RPMI8226 (cell line): ENCODE measurements around the gene PAIP1.
A peak's percentile ranks its signal among the peaks of the same experiment; 100 is the strongest.
"Not testable (repeated sequence)": the region's sequence is repeated elsewhere in the genome, so short reads cannot be mapped to it uniquely, and the experiment has no call there.

Source experiments
- DNase-seq: peaks from one replicate; pipeline ENCODE4 v3.0.0-alpha.2; 2015

The PAIP1 gene

DNA sequence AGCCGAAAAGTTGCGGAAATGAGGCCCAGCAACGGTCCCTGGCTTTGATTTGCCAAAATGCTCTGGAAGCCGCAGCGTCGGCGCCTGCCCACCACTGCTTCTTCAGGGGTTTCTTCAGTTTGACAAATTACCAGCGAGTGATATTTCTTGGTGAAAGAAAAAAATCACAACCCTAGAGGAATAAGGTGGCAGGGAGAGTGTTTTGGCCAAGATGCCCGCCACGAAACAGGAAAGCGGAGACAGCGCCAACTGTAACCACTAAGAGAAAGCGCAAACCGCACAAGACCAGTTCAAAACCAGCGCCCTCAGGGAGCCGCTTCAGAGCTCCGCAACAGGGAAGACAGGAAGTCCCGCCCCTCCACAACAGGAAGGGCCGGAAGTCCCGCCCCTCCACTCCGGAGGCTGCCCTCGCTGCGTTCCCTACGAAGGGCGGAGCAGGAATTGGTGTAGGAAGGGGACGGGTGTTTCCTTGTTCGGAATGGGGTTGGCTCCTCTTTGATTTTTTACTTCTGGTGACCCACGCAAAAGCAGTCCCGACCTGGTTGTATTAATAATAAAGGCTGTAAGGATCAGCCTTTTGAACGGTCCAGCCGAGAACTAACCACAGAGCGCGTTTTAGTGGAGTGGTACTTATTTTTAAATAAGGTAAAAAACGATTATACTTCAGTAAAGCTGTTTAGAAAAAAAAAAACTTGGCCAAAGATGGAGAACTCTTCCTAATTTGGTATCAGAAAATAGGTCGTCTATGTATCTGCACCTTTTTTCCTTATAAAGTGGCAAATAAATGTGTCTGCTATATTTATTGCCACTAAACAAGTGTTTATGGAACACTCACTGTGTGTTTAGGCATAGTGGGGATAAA, 41.8 kb downstream of the PAIP1 start, which contains the start of gene C5orf34:
Gene C5orf34 (minus strand): TSS at position 333 of the 862 bp plus-strand sequence. CDS start 5,809 bp downstream, outside the sequence.
- peak; percentile 99 for DNase-seq

GRCh38 chr5:43514471-43514815, 42.4 kb downstream of the PAIP1 start:
- no peak for DNase-seq

DNA sequence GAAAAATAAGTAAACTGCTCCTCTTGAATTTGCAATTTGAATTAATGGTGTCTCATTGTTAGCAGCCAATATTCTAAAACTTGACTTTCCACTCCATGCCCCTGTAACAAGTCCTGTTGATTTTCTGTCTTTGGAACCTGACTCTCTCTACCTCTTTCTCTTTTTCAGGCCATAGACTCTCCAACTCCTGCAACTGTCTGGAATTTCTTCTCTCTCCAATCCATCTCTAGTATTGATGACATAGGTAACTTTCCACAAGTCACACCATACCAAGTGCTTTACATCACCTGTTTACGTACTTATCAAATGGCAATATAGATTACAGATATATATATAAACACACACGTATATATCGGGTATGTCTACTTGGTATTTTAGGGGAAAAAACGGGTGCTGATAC, 42.9 kb downstream of the PAIP1 start:
- DNase-seq, result no peak

- DNase-seq, result not testable (repeated sequence)
These were observed 45.8 kb downstream of the PAIP1 start for GRCh38 chr5:43511062-43511461.

GRCh38 chr5:43498581-43498980, 58.3 kb downstream of the PAIP1 start:
- no peak for DNase-seq

GRCh38 chr5:43497311-43498104, 59.4 kb downstream of the PAIP1 start:
- DNase-seq, result no peak

GRCh38 chr5:43491326-43491725, 65.6 kb downstream of the PAIP1 start:
- no peak for DNase-seq

DNA sequence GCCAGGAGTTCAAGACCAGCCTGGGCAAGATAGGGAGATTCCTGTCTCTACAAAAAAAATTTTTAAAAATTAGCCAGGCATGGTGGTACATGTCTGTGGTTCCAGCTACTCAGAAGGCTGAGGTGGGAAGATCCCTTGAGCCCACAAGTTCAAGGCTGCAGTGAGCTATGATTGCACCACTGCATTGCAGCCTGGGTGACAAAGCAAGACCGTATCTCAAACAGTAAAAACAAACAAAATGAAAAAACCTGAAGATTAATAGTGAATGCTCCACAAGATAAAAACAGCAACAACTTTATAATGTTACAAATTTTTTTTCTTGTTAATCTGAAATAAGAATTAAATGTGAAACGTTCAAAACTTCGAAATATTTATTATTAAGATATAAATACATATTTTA, 70.5 kb downstream of the PAIP1 start:
- DNase-seq, result no peak

- no peak for DNase-seq
These were observed 71.5 kb downstream of the PAIP1 start for GRCh38 chr5:43485406-43485805.

GRCh38 chr5:43484106-43484849, 72.6 kb downstream of the PAIP1 start:
- peak; percentile 92 for DNase-seq

DNA sequence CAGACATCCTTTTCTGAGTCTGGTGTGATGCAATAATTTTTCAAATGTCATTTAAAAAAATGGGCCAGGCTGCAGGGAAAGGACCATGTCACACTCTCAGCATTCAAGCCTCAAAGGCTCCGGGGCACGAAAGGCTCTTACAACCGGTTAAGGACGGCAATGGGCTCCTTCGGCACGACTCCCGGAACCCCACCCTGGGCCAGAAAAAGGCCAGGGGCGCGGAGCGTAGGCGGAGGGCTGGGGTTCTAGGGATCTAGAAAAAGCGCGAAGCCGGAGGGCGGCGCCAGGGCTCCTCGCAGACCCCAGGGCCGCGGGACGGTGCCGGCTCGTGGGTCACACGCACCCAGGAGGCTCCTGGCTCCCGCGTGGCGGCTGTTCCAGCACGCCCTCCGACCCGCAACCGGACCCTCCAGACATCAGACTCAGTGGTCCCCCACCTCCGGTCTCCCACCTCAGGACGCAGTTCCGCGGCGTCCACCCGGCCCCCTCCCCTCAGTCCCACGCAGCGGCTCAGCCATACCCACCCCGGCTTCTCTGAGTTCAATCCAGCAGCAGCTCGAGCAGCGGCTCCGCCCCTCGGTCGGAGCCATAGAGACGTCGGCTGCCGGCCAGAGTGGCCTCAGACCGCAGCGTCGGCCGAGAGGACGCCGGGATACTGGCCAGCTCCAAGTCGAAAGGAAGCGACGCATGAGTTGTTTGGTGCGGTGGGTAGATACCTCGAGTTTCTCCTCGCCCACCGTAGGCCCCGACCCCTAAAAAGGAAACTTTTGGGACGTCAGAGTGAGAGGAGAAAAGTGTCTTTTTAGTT, 73.4 kb downstream of the PAIP1 start, which contains the start of gene TMEM267:
Gene TMEM267 (minus strand): TSS at position 568 of the 808 bp plus-strand sequence. CDS start 29,896 bp downstream, outside the sequence.
- DNase-seq, result peak; percentile 97

- no peak for DNase-seq
These were observed 74.2 kb downstream of the PAIP1 start for GRCh38 chr5:43482490-43483297.
